ENCODE data around the gene CD160. TPM values are rescaled to one million over a fixed set of nuclear protein-coding genes. Genes with fewer than 3 reads are reported as not detected.
"Not testable (repeated sequence)": the region's sequence is repeated elsewhere in the genome, so short reads cannot be mapped to it uniquely, and the experiment has no call there.

CD160 gene
- total RNA-seq, 1 donor from 2014 or later, result not detected

DNA sequence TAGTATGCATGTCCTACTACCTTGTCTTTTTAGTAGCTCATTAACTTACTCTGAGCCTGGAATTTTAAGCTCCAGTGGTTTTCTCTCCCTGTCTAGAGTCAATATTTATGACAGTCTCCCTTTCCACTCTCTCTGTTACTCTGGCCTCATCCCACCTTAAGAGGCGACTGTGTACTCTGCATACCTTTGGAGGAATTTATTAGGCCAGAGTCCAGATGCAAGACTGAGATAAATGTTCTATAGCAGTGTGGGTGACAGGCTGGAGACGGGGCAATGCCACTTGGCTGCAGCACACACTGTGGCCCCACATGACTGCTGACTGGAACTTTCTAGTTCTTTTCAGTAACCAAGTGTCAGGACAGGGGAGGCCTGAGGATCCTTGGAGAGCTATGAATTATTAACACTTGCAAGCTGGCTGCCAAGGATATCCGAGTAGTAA, 8.1 kb upstream of the CD160 start:
- Mint-ChIP-seq H3K4me1 (ENCODE audit: low read depth, unreplicated experiment) (peaks cover 4% of the 10 kb centered on the region), H3K36me3 (ENCODE audit: unreplicated experiment) (no peaks in the 10 kb centered on the region), H3K4me3 (ENCODE audit: unreplicated experiment) (no peak overlapping the region), H3K9me3 (ENCODE audit: unreplicated experiment) (no peaks in the 10 kb centered on the region), H3K27ac (ENCODE audit: unreplicated experiment) (no peak overlapping the region), H3K27me3 (ENCODE audit: unreplicated experiment) (peaks cover 2% of the 10 kb centered on the region)
- no peak for DNase-seq
- TF ChIP-seq CTCF (IDR thresholded peaks at IDR 0.05; ENCODE audit: partially characterized antibody, unreplicated experiment), result no peak

DNA sequence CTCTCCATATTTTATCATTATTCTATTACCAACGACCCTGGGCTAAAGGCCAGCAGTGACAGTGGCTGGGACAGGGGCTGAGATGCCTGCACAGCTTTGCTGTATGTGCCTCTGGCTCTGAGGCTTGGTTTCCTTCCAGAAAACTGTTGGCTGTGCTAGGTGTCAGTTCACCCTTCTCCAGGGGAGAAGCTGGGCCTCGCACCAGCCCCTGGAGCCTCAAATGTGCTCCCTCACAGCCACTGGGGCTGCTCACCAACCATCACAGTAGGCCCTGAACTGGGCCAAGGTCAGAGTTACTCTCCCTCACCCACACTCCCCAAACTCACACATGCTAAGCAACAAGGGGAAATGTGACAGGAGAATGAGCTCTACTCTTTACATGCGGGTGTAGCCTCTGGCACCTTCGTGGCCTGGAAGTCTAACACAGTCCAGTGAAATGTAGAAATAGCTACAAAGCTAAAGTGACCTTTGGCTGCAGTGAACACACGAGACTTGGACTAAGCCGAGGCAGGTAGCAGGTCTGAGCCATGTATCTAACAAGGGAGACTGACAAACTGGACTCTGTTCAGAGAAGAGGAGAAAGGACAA, 4.7 kb upstream of the CD160 start:
- H3K4me3 Mint-ChIP-seq (ENCODE audit: unreplicated experiment), result no peak overlapping the region
- TF ChIP-seq CTCF (IDR thresholded peaks at IDR 0.05; ENCODE audit: partially characterized antibody, unreplicated experiment), result no peak
- no peak overlapping the region for H3K27ac Mint-ChIP-seq (ENCODE audit: unreplicated experiment)
- peaks cover 10% of the 10 kb centered on the region for H3K4me1 Mint-ChIP-seq (ENCODE audit: low read depth, unreplicated experiment)
- no peaks in the 10 kb centered on the region for H3K36me3 Mint-ChIP-seq (ENCODE audit: unreplicated experiment)
- H3K27me3 Mint-ChIP-seq (ENCODE audit: unreplicated experiment), result peaks cover under 1% of the 10 kb centered on the region
- peaks cover 2% of the 10 kb centered on the region for H3K9me3 Mint-ChIP-seq (ENCODE audit: unreplicated experiment)
- DNase-seq, result no peak

DNA sequence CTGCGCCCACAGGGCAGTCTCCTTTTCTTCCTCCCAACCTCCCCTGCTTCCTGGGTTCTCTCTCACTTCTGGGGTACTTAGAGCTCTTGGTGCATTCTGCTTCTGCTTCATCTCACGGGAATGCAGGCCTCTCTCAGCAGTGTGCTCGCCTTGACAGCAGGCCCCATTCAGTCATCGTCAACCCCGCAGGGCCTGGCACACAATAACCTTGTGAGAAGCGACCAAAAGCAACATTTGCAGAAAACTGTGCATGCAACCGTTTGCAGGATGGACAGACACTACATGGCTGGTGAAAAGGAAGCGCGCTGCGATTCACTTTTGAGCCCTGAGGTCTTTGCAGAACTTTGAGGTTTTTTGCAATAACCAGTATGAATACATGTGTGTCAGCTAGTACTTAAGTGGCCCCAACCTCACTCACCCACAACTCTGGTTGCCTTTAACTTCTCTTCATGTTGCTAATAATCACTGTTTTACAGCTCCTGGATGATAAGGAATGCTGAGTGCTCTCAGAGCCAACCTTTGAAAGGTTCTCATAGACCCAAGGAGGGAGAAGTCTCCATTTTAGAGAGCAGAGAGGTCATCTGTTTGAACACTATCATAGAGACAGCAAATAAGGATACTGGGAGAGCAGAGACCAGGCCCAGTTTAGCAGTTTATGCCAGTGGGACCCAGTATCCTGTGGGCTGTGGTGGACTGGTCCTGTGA, 2.5 kb upstream of the CD160 start:
- H3K4me3 Mint-ChIP-seq (ENCODE audit: unreplicated experiment), result no peak overlapping the region
- no peak for DNase-seq
- H3K27me3 Mint-ChIP-seq (ENCODE audit: unreplicated experiment), result peaks cover 10% of the 10 kb centered on the region
- no peak overlapping the region for H3K27ac Mint-ChIP-seq (ENCODE audit: unreplicated experiment)
- H3K36me3 Mint-ChIP-seq (ENCODE audit: unreplicated experiment), result no peaks in the 10 kb centered on the region
- TF ChIP-seq CTCF (IDR thresholded peaks at IDR 0.05; ENCODE audit: partially characterized antibody, unreplicated experiment), result no peak
- H3K4me1 Mint-ChIP-seq (ENCODE audit: low read depth, unreplicated experiment), result peaks cover 16% of the 10 kb centered on the region
- H3K9me3 Mint-ChIP-seq (ENCODE audit: unreplicated experiment), result peaks cover 5% of the 10 kb centered on the region

DNA sequence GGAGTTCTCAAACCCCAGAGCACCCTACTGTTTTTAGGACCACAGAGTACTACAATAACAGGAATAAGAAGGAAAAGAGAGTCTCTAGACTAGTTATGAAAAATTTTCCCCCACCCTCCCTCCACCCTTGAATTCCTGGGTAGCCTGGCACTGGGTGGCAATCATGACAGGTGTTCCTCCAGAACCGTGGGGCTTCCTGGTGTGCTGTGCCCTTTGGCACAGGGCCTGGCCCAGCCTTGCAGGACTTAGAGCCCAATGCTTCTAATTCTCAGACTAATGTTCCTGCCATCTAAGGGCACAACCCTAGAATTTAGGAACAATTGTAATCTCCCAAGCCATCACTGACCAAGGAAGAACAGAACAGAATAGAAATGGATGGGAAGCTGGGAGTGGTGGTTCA, 1.5 kb upstream of the CD160 start:
- no peak for DNase-seq
- H3K36me3 Mint-ChIP-seq (ENCODE audit: unreplicated experiment), result no peaks in the 10 kb centered on the region
- peaks cover 7% of the 10 kb centered on the region for H3K9me3 Mint-ChIP-seq (ENCODE audit: unreplicated experiment)
- H3K4me1 Mint-ChIP-seq (ENCODE audit: low read depth, unreplicated experiment), result peaks cover 18% of the 10 kb centered on the region
- no peak for TF ChIP-seq CTCF (IDR thresholded peaks at IDR 0.05; ENCODE audit: partially characterized antibody, unreplicated experiment)
- H3K27me3 Mint-ChIP-seq (ENCODE audit: unreplicated experiment), result peaks cover 10% of the 10 kb centered on the region
- H3K4me3 Mint-ChIP-seq (ENCODE audit: unreplicated experiment), result no peak overlapping the region
- H3K27ac Mint-ChIP-seq (ENCODE audit: unreplicated experiment), result no peak overlapping the region

GRCh38 chr1:145718465-145718864, 834 bp upstream of the CD160 start:
- Mint-ChIP-seq H3K4me1 (ENCODE audit: low read depth, unreplicated experiment) (peaks cover 18% of the 10 kb centered on the region), H3K27me3 (ENCODE audit: unreplicated experiment) (peaks cover 10% of the 10 kb centered on the region)
- DNase-seq; H3K27ac Mint-ChIP-seq (ENCODE audit: unreplicated experiment); H3K9me3 Mint-ChIP-seq (ENCODE audit: unreplicated experiment); H3K4me3 Mint-ChIP-seq (ENCODE audit: unreplicated experiment); H3K36me3 Mint-ChIP-seq (ENCODE audit: unreplicated experiment): not testable (repeated sequence)

All from glutamatergic neuron (in vitro differentiated cells).